ENCODE results near the gene RPS18. TPM values are rescaled to one million over a fixed set of nuclear protein-coding genes. Genes with fewer than 3 reads are reported as not detected.

Gene RPS18
- total and polyA plus RNA-seq, 2 of the 13 experiments (the other 11 are each of a cell fraction or from before 2014, with no cell fraction given) = 3,896 to 5,806 TPM

GRCh38 chr6:33298773-33299236, 26.9 kb downstream of the RPS18 start, which contains the start of gene RGL2 (continued):
- TF ChIP-seq ZNF512 (CRISPR knock-in tag; IDR thresholded peaks at IDR 0.05) = 0 out of 2 replicates have a peak, but pooled peaks have one; percentile 42
- TF ChIP-seq ZNF136 (CRISPR knock-in tag; IDR thresholded peaks at IDR 0.05; ENCODE audit: low read depth) = no peak
- no peak for TF ChIP-seq HNRNPH1 (optimal IDR thresholded peaks at IDR 0.05; ENCODE audit: low read depth, low read length)
- no peak for TF ChIP-seq RARA (CRISPR knock-in tag; IDR thresholded peaks at IDR 0.05)
- no peak for TF ChIP-seq ZBTB40 (IDR thresholded peaks at IDR 0.05)
- no peak; the same call in 1 of the 2 replicates for TF ChIP-seq ZBTB40 (CRISPR knock-in tag; IDR thresholded peaks at IDR 0.05)
- TF ChIP-seq GATAD2A (CRISPR knock-in tag; IDR thresholded peaks at IDR 0.05) = no peak
- no peak for TF ChIP-seq CREBL2 (CRISPR knock-in tag; IDR thresholded peaks at IDR 0.05; ENCODE audit: borderline replicate concordance)
- TF ChIP-seq GABPA (IDR thresholded peaks at IDR 0.05; ENCODE audit: low read depth, low read length) = peak; percentile 39; the same call in 1 of the 2 replicates
- TF ChIP-seq GABPA (CRISPR knock-in tag; IDR thresholded peaks at IDR 0.05; ENCODE audit: low read depth) = no peak
- TF ChIP-seq ZNF558 (CRISPR knock-in tag; IDR thresholded peaks at IDR 0.05; ENCODE audit: borderline replicate concordance) = no peak
- TF ChIP-seq SALL1 (CRISPR knock-in tag; IDR thresholded peaks at IDR 0.05) = no peak; the same call in 1 of the 2 replicates
- peak; percentile 74 for TF ChIP-seq ZNF18 (CRISPR knock-in tag; IDR thresholded peaks at IDR 0.05; ENCODE audit: insufficient replicate concordance)
- no peak for TF ChIP-seq SP4 (CRISPR knock-in tag; IDR thresholded peaks at IDR 0.05)
- no peak for TF ChIP-seq MXD3 (CRISPR knock-in tag; IDR thresholded peaks at IDR 0.05)
- TF ChIP-seq ZNF773 (CRISPR knock-in tag; IDR thresholded peaks at IDR 0.05; ENCODE audit: borderline replicate concordance) = 0 out of 2 replicates have a peak, but pooled peaks have one; percentile 14
- no peak for TF ChIP-seq ZNF570 (CRISPR knock-in tag; IDR thresholded peaks at IDR 0.05; ENCODE audit: borderline replicate concordance)
- TF ChIP-seq SOX5 (CRISPR knock-in tag; IDR thresholded peaks at IDR 0.05; ENCODE audit: borderline replicate concordance) = no peak

Data from HepG2 (cell line).